BJ (cell line): ENCODE measurements around the gene CD6. TPM values are rescaled to one million over a fixed set of nuclear protein-coding genes. Genes with fewer than 3 reads are reported as not detected.

Experiments used
- CTCF ChIA-PET: fragments of 350-600 bp; formaldehyde crosslinking; extraction: SDS; loops from one replicate; lab custom pipeline; 2021; ENCODE audit warnings: antibody characterized with exemption, inconsistent platforms; lab: Yijun Ruan, JAX
- POLR2A ChIA-PET: fragments of 300-600 bp; sonication (Branson Sonifier 250); formaldehyde crosslinking; extraction: SDS; loops from one replicate; lab custom pipeline; 2021; ENCODE audit warnings: antibody characterized with exemption; lab: Charles Lee
- DNase-seq: peaks from one replicate; pipeline ENCODE4 v3.0.0-alpha.2; 2011; ENCODE audit warnings: low read depth
- H3K27me3 ChIP-seq: 2 replicates; pipeline ENCODE4 v1.6.0; 2011; ENCODE audit warnings: low read length; ENCODE audit not compliant: control insufficient read depth, insufficient read depth
- H3K36me3 ChIP-seq: 2 replicates; pipeline ENCODE4 v1.5.1; 2011; ENCODE audit warnings: low read length; ENCODE audit not compliant: control insufficient read depth, insufficient read depth
- H3K4me3 ChIP-seq: 2 replicates; pipeline ENCODE4 v1.5.1; 2011; ENCODE audit warnings: low read depth, mild to moderate bottlenecking, control low read depth, low read length
- polyA plus RNA-seq: library from polyadenylated mRNA; depleted of rRNA; stranded (reverse); fragments of >200 nt; gene quantifications from 2 replicates; pipeline ENCODE4 v1.2.3, GENCODE V29; 2011
- TF ChIP-seq, protein P1 (sequence below): IDR thresholded peaks from 2 replicates; pipeline ENCODE4 v1.5.1; 2011; ENCODE audit warnings: low read depth, mild to moderate bottlenecking, control low read depth, inconsistent platforms, low read length, moderate library complexity; ENCODE audit not compliant: insufficient read depth

The CD6 gene
- polyA plus RNA-seq, 1 experiment: not detected

GRCh38 chr11:61019037-61019831 lies 47.8 kb downstream of the CD6 start:
- POLR2A ChIA-PET: no interaction called here
- Histone ChIP-seq H3K36me3 (no peaks in the 10 kb centered on the region), H3K27me3 (peaks cover 12% of the 10 kb centered on the region), H3K4me3 (no peak overlapping the region)
- no peak for DNase-seq
- TF ChIP-seq, protein P1, sequence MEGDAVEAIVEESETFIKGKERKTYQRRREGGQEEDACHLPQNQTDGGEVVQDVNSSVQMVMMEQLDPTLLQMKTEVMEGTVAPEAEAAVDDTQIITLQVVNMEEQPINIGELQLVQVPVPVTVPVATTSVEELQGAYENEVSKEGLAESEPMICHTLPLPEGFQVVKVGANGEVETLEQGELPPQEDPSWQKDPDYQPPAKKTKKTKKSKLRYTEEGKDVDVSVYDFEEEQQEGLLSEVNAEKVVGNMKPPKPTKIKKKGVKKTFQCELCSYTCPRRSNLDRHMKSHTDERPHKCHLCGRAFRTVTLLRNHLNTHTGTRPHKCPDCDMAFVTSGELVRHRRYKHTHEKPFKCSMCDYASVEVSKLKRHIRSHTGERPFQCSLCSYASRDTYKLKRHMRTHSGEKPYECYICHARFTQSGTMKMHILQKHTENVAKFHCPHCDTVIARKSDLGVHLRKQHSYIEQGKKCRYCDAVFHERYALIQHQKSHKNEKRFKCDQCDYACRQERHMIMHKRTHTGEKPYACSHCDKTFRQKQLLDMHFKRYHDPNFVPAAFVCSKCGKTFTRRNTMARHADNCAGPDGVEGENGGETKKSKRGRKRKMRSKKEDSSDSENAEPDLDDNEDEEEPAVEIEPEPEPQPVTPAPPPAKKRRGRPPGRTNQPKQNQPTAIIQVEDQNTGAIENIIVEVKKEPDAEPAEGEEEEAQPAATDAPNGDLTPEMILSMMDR: no peak
- CTCF ChIA-PET: interaction anchor here (0.8 to 1.3 kb wide), 2 partner anchors 11 to 21 kb away, joined by 3 read pairs; no protein-coding TSS in a partner anchor

GRCh38 chr11:61019832-61020405 lies 48.4 kb downstream of the CD6 start:
- ChIA-PET CTCF (interaction anchor here (0.8 kb wide), 1 partner anchor 20 kb away, joined by 3 read pairs; no protein-coding TSS in a partner anchor), POLR2A (no interaction called here)
- Histone ChIP-seq H3K4me3 (no peak overlapping the region), H3K36me3 (no peaks in the 10 kb centered on the region), H3K27me3 (peaks cover 12% of the 10 kb centered on the region)
- TF ChIP-seq, protein P1: no peak
- DNase-seq: no peak

DNA sequence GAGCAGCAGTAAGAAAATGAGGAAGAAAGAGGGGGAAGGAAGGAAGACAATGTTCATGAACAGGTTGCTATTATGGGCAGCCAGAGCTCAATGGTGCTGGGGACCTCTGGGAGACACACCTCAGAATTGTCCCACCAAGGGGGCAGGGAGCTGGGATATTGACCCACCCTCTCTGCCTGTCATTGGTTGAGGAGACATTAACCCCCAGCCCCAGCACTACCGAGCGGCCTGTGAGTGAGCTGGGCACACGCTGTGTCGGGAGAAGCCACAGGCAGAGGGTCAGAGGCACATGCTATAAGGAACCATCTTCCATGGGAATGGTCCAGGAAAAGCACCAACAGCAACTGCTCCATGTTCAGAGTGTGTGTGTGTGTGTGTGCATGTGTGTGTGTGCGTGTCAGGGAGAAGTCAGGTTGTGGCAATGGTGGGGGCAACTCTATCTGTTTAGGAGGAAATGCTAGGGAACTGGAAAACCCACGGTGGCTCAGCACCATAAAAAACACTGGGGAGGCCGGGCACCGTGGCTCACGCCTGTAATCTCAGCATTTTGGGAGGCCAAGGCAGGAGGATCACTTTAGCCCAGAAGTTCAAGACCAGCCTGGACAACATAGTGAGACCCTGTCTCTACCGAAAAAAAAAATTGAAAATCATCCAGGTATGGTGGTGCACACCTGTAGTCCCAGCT lies 49.2 kb downstream of the CD6 start:
- Histone ChIP-seq H3K36me3 (no peaks in the 10 kb centered on the region), H3K4me3 (no peak overlapping the region), H3K27me3 (peaks cover 12% of the 10 kb centered on the region)
- no peak for DNase-seq
- TF ChIP-seq, protein P1: no peak
- CTCF ChIA-PET: interaction anchor here (0.8 kb wide), 1 partner anchor 20 kb away, joined by 3 read pairs; no protein-coding TSS in a partner anchor
- POLR2A ChIA-PET: no interaction called here

DNA sequence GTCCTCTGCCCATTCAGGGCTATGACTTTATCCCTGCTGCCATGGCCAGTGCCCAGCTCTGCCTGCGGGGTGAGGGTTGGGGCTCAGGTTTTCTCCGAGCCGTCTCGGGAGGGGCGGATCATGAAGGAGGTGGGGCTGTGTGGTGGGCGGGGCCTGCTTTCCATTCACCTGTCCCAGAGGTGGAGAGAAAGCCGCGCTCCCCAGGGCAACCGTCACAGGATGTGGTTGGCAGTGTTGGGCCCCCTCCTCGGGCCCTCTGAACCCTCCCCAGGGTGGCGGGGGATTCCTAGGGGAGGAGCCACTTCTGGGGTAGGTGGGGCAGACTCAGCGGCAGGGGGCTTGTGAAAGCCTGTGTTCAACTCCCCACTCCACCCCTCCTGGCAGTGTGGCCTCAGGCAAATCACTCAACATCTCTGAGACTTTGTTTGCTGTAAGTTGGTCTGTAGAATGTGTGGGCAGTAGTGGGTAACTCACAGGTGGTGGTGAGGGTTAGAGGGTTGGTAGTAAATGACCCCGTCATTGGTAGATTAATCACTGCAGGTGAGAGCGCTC lies 50.3 kb downstream of the CD6 start:
- DNase-seq: no peak
- Histone ChIP-seq H3K27me3 (peaks cover 12% of the 10 kb centered on the region), H3K4me3 (no peak overlapping the region), H3K36me3 (no peaks in the 10 kb centered on the region)
- TF ChIP-seq, protein P1: no peak
- POLR2A ChIA-PET: no interaction called here
- CTCF ChIA-PET: no interaction called here
